ENCODE results near the gene PRRT1. TPM values are rescaled to one million over a fixed set of nuclear protein-coding genes. Genes with fewer than 3 reads are reported as not detected.

Gene PRRT1
- total and polyA plus RNA-seq, 11 donors: 0.28 to 1.1 (median 0.62) TPM

DNA sequence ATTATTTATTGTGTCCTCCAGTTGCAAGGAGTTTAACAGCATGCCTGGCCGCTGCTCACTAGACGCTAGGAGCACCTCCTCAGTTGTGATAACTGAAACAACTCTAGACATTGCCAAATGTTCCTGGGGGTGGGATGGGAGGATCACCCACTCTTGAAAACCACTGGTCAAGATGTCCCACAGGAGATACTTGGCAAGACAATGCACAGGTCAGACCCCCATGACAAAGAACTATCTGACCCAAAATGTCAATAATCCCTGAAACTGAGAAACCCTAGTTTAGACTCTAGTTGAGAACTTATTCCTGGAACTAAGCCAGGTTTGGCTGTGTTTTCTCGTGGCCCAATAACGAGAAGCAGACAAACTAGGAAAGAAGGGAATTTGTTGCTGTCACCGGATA lies 12.1 kb downstream of the PRRT1 start:
- no peaks in the 10 kb centered on the region for H3K9me3 ChIP-seq
- no peaks in the 10 kb centered on the region for H3K4me1 ChIP-seq
- DNase-seq: no peak
- no peak overlapping the region for H3K4me3 ChIP-seq
- intact Hi-C loops (cut with DNase I): no loop called here
- no peaks in the 10 kb centered on the region for H3K27me3 ChIP-seq
- no peak overlapping the region for H3K27ac ChIP-seq
- WGBS, 4 donors: 62 to 71% (median 64%) methylated on average over 5 of the region's 5 CpGs
- H3K36me3 ChIP-seq: no peaks in the 10 kb centered on the region
- TF ChIP-seq POLR2A (IDR thresholded peaks at IDR 0.05): no peak
- TF ChIP-seq, protein P1, sequence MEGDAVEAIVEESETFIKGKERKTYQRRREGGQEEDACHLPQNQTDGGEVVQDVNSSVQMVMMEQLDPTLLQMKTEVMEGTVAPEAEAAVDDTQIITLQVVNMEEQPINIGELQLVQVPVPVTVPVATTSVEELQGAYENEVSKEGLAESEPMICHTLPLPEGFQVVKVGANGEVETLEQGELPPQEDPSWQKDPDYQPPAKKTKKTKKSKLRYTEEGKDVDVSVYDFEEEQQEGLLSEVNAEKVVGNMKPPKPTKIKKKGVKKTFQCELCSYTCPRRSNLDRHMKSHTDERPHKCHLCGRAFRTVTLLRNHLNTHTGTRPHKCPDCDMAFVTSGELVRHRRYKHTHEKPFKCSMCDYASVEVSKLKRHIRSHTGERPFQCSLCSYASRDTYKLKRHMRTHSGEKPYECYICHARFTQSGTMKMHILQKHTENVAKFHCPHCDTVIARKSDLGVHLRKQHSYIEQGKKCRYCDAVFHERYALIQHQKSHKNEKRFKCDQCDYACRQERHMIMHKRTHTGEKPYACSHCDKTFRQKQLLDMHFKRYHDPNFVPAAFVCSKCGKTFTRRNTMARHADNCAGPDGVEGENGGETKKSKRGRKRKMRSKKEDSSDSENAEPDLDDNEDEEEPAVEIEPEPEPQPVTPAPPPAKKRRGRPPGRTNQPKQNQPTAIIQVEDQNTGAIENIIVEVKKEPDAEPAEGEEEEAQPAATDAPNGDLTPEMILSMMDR (IDR thresholded peaks at IDR 0.05): no peak
- ATAC-seq: no peak

DNA sequence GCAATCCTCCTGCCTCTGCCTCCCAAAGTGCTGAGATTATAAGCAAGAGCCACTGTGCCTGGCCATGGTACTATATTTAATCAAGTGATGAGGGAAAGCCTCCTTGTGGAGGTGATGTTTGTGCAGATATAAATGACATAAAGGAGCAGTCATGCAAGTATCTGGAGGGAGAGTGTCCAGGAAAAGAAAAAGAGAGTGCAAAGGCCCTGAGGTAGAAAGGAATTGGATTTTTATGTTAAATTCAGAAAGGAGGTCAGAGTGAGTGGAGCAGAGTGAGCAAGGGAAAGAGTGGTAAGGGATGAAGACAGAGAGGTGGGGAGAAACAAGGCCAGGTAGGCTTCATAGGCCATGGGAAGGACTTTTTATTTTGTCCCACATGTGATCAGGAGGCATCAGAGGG lies 14.3 kb downstream of the PRRT1 start:
- Histone ChIP-seq H3K4me3 (no peak overlapping the region), H3K27ac (no peak overlapping the region), H3K9me3 (no peaks in the 10 kb centered on the region), H3K4me1 (no peaks in the 10 kb centered on the region), H3K27me3 (no peaks in the 10 kb centered on the region), H3K36me3 (no peaks in the 10 kb centered on the region)
- TF ChIP-seq POLR2A (IDR thresholded peaks at IDR 0.05): no peak
- TF ChIP-seq, protein P1 (IDR thresholded peaks at IDR 0.05): no peak
- intact Hi-C loops (cut with DNase I): no loop called here
- ATAC-seq (no peak), DNase-seq (no peak)

DNA sequence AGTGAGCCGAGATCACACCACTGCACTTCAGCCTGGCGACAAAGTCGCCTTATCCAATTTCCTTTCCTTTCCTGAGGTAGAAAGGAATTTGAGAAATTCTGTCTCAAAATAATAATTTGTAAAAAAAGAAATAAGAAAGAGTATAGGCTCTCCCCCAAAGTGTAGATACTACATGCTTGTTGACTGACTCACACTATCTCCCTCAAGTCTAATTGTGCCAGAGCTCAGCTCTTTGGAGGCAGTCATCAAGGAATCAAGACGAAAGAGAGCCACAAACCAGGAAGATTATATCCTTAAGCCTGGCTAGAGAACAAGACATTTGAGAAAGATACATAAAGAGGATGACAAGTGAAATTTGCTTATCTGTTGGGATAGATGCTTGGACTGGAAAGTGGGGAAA lies 18.0 kb downstream of the PRRT1 start:
- DNase-seq (no peak), ATAC-seq (no peak)
- Histone ChIP-seq H3K36me3 (no peaks in the 10 kb centered on the region), H3K4me3 (no peak overlapping the region), H3K27ac (no peak overlapping the region), H3K27me3 (no peaks in the 10 kb centered on the region), H3K9me3 (no peaks in the 10 kb centered on the region), H3K4me1 (peaks cover 6 to 16% (median 9%) of the 10 kb centered on the region in 12 donors)
- 71 to 78% (median 76%) methylated on average over 4 of the region's 4 CpGs for WGBS, 4 donors
- intact Hi-C loops (cut with DNase I): loop anchor here in 2 of 10 donors (2.0 to 5.0 kb wide), 2 partner anchors 13 to 44 kb away; partner anchors contain the start of genes AGPAT1 (in 1 of the 2) and RNF5 (in 1 of the 2)
- TF ChIP-seq, protein P1 (IDR thresholded peaks at IDR 0.05): no peak
- TF ChIP-seq POLR2A (IDR thresholded peaks at IDR 0.05): no peak

DNA sequence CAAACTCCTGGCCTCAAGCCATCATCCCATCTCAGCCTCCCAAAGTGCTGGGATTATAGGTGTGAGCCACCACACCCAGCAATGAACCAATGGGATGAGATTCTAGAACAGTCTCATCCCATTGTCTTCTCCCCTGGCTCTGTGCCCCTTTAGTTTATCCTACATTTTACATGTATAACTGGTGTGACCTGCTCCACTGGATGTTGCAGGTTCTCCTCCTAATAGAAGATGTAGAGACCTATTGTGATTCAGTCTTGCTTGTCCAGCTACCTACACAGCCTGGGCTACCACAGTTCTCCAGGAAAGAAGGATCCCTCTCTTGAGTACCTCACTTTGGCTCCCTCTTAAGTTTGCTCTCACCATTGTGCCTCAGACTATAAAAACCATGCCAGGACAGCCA lies 19.6 kb downstream of the PRRT1 start:
- Histone ChIP-seq H3K36me3 (peaks cover 0 to under 1% (median 0%) of the 10 kb centered on the region in 9 donors), H3K4me1 (peaks cover 11 to 26% (median 18%) of the 10 kb centered on the region in 12 donors), H3K9me3 (no peaks in the 10 kb centered on the region), H3K27me3 (no peaks in the 10 kb centered on the region), H3K27ac (no peak overlapping the region), H3K4me3 (no peak overlapping the region)
- no peak for TF ChIP-seq POLR2A (IDR thresholded peaks at IDR 0.05)
- TF ChIP-seq, protein P1 (IDR thresholded peaks at IDR 0.05): no peak
- intact Hi-C loops (cut with DNase I): loop anchor here in 2 of 10 donors (2.0 to 5.0 kb wide), 2 partner anchors 15 to 45 kb away; partner anchors contain the start of genes AGPAT1 (in 1 of the 2) and RNF5 (in 1 of the 2)
- ATAC-seq (no peak), DNase-seq (no peak)
